GM23248 (cell line): ENCODE measurements around the gene STAG3. TPM values are rescaled to one million over a fixed set of nuclear protein-coding genes. Genes with fewer than 3 reads are reported as not detected.
A peak's percentile ranks its signal among the peaks of the same experiment; 100 is the strongest.
"Not testable (repeated sequence)": the region's sequence is repeated elsewhere in the genome, so short reads cannot be mapped to it uniquely, and the experiment has no call there.

Experiments
- DNase-seq: peaks from one replicate; pipeline ENCODE4 v3.0.0-alpha.2; 2015
- H2AFZ ChIP-seq: fragments of 200-600 bp; sonication (generic); 2 replicates; pipeline ENCODE4 v1.6.1; 2016; ENCODE audit warnings: antibody characterized with exemption
- H3F3A ChIP-seq: fragments of 200-600 bp; sonication (generic); 2 replicates; pipeline ENCODE4 v1.6.1; 2016; ENCODE audit warnings: mild to moderate bottlenecking, antibody characterized with exemption, mixed run types; ENCODE audit not compliant: insufficient read depth
- H3K27ac ChIP-seq: fragments of 200-600 bp; sonication (generic); 2 replicates; pipeline ENCODE4 v1.5.1; 2016; ENCODE audit warnings: mild to moderate bottlenecking
- H3K27me3 ChIP-seq: fragments of 200-600 bp; sonication (generic); replicated peaks from 2 replicates; pipeline ENCODE4 v1.6.1; 2016; ENCODE audit warnings: mild to moderate bottlenecking; ENCODE audit not compliant: insufficient read depth
- H3K36me3 ChIP-seq: fragments of 200-600 bp; sonication (generic); 2 replicates; pipeline ENCODE4 v1.6.1; 2016; ENCODE audit warnings: low read depth, mild to moderate bottlenecking
- H3K4me1 ChIP-seq: fragments of 200-600 bp; sonication (generic); 2 replicates; pipeline ENCODE4 v1.6.1; 2016; ENCODE audit warnings: mild to moderate bottlenecking; ENCODE audit not compliant: insufficient read depth
- H3K4me2 ChIP-seq: fragments of 200-600 bp; sonication (generic); one replicate; pipeline ENCODE4 v1.6.1; 2016; ENCODE audit warnings: mild to moderate bottlenecking; ENCODE audit not compliant: unreplicated experiment
- H3K4me3 ChIP-seq: fragments of 200-600 bp; sonication (generic); 2 replicates; pipeline ENCODE4 v1.5.1; 2016; ENCODE audit warnings: mild to moderate bottlenecking
- H3K79me2 ChIP-seq: fragments of 200-600 bp; sonication (generic); 2 replicates; pipeline ENCODE4 v1.6.1; 2016; ENCODE audit warnings: mild to moderate bottlenecking; ENCODE audit not compliant: insufficient read depth
- H3K9ac ChIP-seq: fragments of 200-600 bp; sonication (generic); 2 replicates; pipeline ENCODE4 v1.6.1; 2016; ENCODE audit warnings: mild to moderate bottlenecking
- H3K9me2 ChIP-seq: fragments of 200-600 bp; sonication (generic); 2 replicates; pipeline ENCODE4 v1.6.1; 2016; ENCODE audit warnings: mixed run types, mild to moderate bottlenecking, moderate library complexity; ENCODE audit not compliant: insufficient read depth
- H3K9me3 ChIP-seq: fragments of 200-600 bp; sonication (generic); one replicate; pipeline ENCODE4 v1.6.1; 2017; ENCODE audit warnings: low read depth
- H4K20me1 ChIP-seq: fragments of 200-600 bp; sonication (generic); 2 replicates; pipeline ENCODE4 v1.6.0; 2016; ENCODE audit not compliant: insufficient read depth
- EZH2 ChIP-seq: fragments of 200-600 bp; sonication (generic); IDR thresholded peaks from 2 replicates; pipeline ENCODE4 v1.6.1; 2018; ENCODE audit warnings: antibody characterized with exemption, mild to moderate bottlenecking; ENCODE audit not compliant: insufficient read depth, poor library complexity, severe bottlenecking
- EZH2phosphoT487 ChIP-seq: fragments of 200-600 bp; sonication (generic); IDR thresholded peaks from 2 replicates; pipeline ENCODE4 v1.6.1; 2018; ENCODE audit warnings: antibody characterized with exemption, moderate library complexity, mild to moderate bottlenecking, low read depth; ENCODE audit not compliant: insufficient read depth
- WGBS, 2 experiments: methylation state at CpG; one replicate each; pipeline ENCODE4 v1.1.6; 2015 to 2017; ENCODE audit warnings: low lambda C conversion rate in 2 of 2, low coverage in 1 of 2; ENCODE audit errors: missing lambda C conversion rate in 2 of 2; 5-methylcytosine and 5-hydroxymethylcytosine counted together
- in situ Hi-C: fragments of 300-500 bp; cut with MboI; formaldehyde crosslinking; loops from 2 replicates; pipeline ENCODE4 v1.15.0; 2020
- polyA plus RNA-seq: library from polyadenylated mRNA; unstranded; fragments of >200 nt; fragmentation: Nextera tagmentation; extraction: Ambion mirVana; gene quantifications from 2 replicates; pipeline ENCODE4 v1.2.1, GENCODE V29; 2016
- total RNA-seq: library from RNA; depleted of rRNA; stranded (reverse); fragments of >200 nt; shearing (Covaris generic); gene quantifications from 2 replicates; pipeline ENCODE4 v1.2.3, GENCODE V29; 2014

STAG3 gene
- total and polyA plus RNA-seq, 2 experiments from 2014 or later, result 0.65 to 0.97 TPM

DNA sequence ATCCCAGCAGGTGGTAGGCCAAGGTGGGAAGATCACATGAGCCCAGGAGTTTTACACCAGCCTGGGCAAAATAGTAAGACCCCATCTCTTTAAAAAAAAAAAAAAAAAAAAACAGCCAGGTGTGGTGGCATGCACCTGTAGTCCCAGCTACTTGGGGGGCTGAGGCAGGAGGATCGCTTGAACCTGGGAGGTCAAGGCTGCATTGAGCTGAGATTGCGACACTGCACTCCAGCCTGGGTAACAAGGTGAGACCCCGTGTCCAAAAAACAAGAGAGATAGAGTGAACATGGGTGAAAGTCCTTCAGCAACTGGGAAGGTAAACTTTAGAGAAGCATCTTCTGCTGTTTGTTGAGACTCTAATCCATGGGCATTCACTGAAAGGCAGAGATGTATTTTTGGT, 35.3 kb upstream of the STAG3 start:
- DNase-seq, result no peak
- no peaks in the 10 kb centered on the region for H3K27me3 ChIP-seq
- no peak overlapping the region for H3K4me3 ChIP-seq
- H3K9me2 ChIP-seq, result no peaks in the 10 kb centered on the region
- TF ChIP-seq EZH2phosphoT487, result no peak
- no peak for TF ChIP-seq EZH2
- no peak overlapping the region for H3K9ac ChIP-seq
- H3K79me2 ChIP-seq, result no peaks in the 10 kb centered on the region
- no peaks in the 10 kb centered on the region for H3K4me1 ChIP-seq
- no peaks in the 10 kb centered on the region for H3K36me3 ChIP-seq
- in situ Hi-C loops, result no loop called here
- H3K9me3 ChIP-seq, result no peaks in the 10 kb centered on the region
- 69 to 77% methylated on average over 3 of the region's 3 CpGs for WGBS, 2 experiments
- H3K27ac ChIP-seq, result no peak overlapping the region
- H4K20me1 ChIP-seq, result no peaks in the 10 kb centered on the region
- no peak overlapping the region for H3K4me2 ChIP-seq
- H2AFZ ChIP-seq, result no peak overlapping the region
- peaks cover 5% of the 10 kb centered on the region for H3F3A ChIP-seq

DNA sequence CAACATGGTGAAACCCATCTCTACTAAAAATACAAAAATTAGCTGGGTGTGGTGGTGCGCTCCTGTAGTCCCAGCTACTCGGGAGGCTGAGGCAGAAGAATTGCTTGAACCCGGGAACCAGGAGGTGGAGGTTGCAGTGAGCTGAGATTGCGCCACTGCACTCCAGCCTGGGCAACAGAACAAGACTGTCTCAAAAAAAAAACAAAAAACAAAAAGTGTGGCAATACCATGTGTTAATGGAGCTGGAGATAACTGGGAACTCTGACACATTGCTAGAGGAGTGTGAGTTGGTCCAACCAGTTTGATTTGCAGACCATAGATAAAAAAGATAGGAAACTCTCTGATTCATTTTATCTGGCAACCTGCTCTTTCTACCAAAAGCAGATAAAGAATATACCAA, 31.4 kb upstream of the STAG3 start:
- H3K27ac ChIP-seq, H3K9me3 ChIP-seq, in situ Hi-C loops, H3K9me2 ChIP-seq, H3K9ac ChIP-seq, H2AFZ ChIP-seq, H3K36me3 ChIP-seq, H3K4me2 ChIP-seq, H3K27me3 ChIP-seq, H4K20me1 ChIP-seq, H3F3A ChIP-seq, H3K4me3 ChIP-seq: not testable (repeated sequence)
- 42 to 47% methylated on average over 4 of the region's 4 CpGs for WGBS, 2 experiments
- peaks cover 22% of the 10 kb centered on the region for H3K79me2 ChIP-seq
- DNase-seq, result peak; percentile 72
- H3K4me1 ChIP-seq, result peaks cover 12% of the 10 kb centered on the region; the same call in 1 of the 2 replicates

DNA sequence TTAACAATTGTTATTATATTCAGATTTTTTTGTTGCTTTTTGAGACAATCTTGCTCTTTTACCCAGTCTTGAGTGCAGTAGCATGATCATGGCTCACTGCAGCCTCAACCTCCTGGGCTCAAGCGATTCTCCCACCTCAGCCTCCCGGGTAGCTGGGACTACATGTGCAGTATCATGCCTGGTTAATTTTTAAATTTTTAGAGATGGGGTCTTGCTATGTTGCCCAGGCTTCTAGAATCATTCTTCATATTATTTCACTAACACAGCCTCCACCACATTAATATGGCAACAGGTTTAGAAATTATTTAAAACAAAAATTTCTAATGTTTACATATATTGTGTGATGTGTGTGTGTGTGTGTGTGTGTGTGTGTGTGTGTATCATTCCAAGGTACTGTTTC, 30.4 kb upstream of the STAG3 start:
- in situ Hi-C loops, result no loop called here
- peaks cover 5% of the 10 kb centered on the region for H3F3A ChIP-seq

DNA sequence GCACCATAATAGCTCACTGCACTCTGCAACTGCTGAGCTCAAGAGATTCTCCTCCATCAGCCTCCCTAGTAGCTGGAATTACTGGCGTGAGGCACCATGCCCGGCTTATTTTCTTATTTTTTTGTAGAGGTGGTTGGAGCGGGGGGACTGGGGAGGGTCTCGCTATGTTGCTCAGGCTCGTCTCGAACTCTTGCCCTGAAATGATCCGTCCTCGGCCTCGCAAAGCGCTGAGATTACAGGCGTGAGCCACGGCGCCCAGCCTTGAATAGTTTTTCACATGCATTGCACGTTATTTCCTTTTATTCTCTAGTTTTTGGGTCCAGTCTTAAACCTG, 29.5 kb upstream of the STAG3 start:
- Histone ChIP-seq H3K9ac (peak overlapping the region; percentile 45), H3K9me2 (no peaks in the 10 kb centered on the region), H3K4me1 (peaks cover 12% of the 10 kb centered on the region; the same call in 1 of the 2 replicates), H3K79me2 (peaks cover 28% of the 10 kb centered on the region), H3K27me3 (no peaks in the 10 kb centered on the region), H4K20me1 (no peaks in the 10 kb centered on the region), H3K27ac (peak overlapping the region; percentile 13; the same call in 1 of the 2 replicates), H3K9me3 (no peaks in the 10 kb centered on the region), H3K4me2 (peak overlapping the region; percentile 82), H3F3A (peaks cover 11% of the 10 kb centered on the region), H3K36me3 (no peaks in the 10 kb centered on the region), H2AFZ (peak overlapping the region; percentile 94), H3K4me3 (peak overlapping the region; percentile 92)
- TF ChIP-seq EZH2phosphoT487 (no peak), EZH2 (no peak)
- no peak for DNase-seq
- in situ Hi-C loops, result no loop called here
- WGBS, 2 experiments, result 10% methylated on average over 13 to 14 of the region's 14 CpGs

More for the DNA sequence above, 30.4 kb upstream of the STAG3 start:
- no peak overlapping the region for H3K9ac ChIP-seq
- no peaks in the 10 kb centered on the region for H3K9me2 ChIP-seq
- no peaks in the 10 kb centered on the region for H3K36me3 ChIP-seq
- no peaks in the 10 kb centered on the region for H4K20me1 ChIP-seq
- 62 to 66% methylated on average over 2 of the region's 2 CpGs for WGBS, 2 experiments
- H3K9me3 ChIP-seq, result no peaks in the 10 kb centered on the region
- DNase-seq, result no peak
- H3K79me2 ChIP-seq, result peaks cover 28% of the 10 kb centered on the region
- H3K4me1 ChIP-seq, result peaks cover 12% of the 10 kb centered on the region; the same call in 1 of the 2 replicates
- TF ChIP-seq EZH2 (no peak), EZH2phosphoT487 (no peak)
- no peaks in the 10 kb centered on the region for H3K27me3 ChIP-seq
- H2AFZ ChIP-seq, result no peak overlapping the region; the same call in 1 of the 2 replicates
- no peak overlapping the region for H3K4me2 ChIP-seq
- H3K27ac ChIP-seq, result no peak overlapping the region
- H3K4me3 ChIP-seq, result no peak overlapping the region
